Effector CD4-positive, alpha-beta T cell (primary cell): ENCODE results near the gene TKTL1.
A peak's percentile ranks its signal among the peaks of the same experiment; 100 is the strongest.

Source experiments
- DNase-seq: peaks from one replicate; pipeline ENCODE4 v3.0.0-alpha.2; 2020

Gene TKTL1

DNA sequence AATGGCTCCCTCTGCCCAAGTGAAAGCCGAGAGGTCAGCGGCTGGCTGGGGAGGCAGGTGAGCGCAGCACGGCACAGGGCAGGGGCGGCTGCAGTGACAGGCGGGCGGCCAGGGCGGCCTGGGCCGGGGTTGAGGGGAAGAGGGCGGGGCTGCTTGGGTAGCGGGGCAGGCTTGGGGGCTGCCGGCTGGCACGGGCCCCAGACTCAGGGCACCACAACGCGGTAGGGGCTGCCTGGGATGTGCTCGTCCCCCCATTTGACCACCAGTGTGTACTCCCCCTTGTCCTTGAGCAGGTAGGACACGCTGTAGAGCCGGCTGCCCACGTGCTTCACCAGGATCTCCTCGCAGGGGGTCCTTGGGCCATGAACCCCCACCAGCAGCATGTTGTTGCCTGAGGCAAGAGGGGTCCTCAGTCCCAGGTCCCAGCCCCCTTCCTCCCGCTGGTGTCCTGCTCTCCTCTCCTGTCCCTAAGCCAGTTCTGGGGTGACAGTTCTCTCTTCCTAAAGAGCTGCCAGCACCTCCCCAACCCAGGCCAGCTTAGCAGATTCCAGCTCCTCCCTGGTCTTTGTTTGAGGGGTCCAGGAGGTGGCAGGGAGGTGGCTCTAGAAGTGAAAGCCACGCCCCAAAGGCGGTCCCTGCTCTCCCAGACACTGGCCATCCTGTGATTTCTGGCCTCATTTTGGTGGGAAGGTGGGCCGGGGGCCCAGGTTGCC, 53.2 kb downstream of the TKTL1 start:
- DNase-seq, result no peak

DNA sequence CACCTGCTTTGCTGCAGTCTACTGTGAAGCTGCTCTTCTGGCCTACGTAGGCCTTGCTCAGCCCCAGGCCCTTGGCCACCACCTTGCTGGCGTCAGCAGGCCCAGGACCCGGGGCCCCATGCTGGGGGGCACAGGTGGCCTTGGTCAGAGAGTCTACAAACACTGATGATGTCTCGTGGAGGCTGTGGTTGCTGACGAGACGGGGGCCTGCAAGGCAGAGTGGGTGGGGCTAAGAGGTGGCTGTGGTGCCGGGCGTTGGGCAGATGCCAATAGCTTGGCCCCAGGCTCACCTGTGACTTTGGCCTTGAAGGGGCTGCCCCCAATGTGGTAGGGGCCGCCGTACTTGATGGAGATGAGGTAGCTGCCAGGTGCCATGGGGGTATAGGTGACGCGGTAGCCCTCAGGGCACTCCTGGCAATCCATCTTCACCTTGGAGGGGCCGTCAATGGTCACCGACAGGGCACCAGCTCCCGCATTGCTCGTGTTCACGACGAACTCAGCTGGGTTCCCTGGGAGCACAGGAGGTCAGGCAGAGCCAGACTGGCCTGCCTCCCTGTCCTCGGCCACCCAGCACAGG, 53.9 kb downstream of the TKTL1 start:
- DNase-seq, result no peak

DNA sequence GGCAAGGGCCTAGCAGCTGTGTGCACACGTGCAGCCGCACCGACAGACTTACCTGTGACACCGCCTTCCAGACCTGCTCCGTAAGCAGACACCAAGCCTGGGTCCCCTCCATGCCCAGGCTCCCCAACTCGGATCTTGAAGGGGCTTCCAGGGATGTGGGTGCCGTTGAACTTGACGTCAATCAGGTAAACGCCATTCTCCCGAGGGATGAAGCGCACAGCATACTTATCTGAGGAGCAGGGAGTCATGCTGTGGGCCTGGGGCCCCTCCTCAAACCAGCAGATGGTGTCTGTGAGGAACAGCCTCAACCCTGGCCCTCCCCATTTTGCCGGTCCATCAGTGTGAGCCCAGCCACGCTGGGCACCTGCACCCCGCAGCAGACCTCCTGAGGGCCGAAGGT, 54.4 kb downstream of the TKTL1 start:
- DNase-seq, result no peak

DNA sequence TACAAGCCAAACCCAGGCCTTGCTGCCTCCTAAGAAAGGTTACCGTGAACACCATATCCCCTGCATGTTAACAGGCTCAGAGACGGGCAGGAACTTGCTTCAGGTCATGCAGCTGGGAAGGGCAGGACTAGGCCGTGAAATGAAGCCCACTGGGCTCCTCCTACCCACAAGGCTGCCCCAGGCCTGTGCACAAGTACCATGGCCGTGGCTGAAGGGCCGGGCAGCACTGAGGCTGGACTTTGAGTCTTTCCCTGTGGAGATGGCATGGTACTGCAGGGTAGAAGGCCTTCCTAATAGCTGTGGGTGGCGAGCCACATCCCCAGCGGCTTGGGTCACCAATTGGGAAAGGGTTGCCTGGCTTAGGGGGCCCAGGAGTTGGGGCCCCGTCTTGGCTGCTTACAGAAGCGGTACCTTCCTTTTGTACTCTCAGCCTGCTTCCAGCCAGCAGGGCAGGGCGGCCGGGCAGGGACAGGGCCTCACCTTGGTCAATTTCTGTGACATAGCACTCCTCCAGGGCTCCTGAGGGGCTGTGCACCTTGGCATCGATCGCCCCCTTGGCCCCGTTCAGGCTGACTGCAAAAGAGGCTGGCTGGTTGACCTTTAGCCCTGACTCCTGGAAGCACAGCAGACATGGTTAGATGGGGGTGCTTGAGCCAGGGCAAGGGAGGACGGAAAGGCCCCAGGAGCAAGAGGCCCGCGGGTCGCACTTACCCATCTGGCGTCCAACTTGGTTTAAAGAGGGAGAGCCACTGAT, 55.0 kb downstream of the TKTL1 start:
- no peak for DNase-seq

DNA sequence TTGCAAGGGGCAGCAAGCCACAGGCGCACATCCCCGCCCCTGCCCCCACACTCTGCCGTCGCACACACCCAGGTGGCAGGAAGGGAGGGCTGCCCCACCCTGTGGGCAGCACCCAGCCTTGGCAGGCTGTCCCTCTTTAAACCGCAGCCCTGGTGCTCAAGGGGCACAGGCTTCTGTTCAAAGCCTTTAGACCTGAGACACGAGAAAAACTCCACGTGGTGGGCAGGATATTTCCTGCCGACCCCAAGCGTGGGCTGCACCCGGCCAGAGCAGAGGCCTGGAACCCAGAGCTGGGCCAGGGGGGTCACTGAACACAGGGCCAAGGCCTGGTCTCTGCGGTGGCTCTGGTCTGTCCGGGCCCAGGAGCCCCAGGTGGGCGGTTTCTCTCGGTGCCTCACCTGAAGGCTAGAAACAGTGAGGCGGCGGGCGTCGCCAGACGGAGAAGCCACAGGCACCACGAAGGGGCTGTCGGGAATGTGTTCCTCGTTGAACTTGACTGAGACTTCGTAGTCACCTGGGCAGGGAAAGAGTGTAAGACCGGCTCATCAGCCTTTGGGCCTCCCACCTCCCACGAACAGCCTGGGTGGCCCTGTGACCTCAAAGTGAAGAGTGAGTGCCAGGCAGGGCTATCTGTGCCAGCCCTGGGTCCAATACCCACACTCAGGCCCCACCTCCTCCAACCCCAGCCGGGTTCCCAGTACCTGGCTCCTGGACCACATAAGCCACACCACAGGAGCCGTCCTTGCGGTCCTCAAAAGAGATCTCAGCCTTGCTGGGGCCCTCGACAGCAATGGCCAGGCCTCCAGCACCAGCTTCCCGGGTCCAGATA, 55.8 kb downstream of the TKTL1 start:
- DNase-seq, result no peak

DNA sequence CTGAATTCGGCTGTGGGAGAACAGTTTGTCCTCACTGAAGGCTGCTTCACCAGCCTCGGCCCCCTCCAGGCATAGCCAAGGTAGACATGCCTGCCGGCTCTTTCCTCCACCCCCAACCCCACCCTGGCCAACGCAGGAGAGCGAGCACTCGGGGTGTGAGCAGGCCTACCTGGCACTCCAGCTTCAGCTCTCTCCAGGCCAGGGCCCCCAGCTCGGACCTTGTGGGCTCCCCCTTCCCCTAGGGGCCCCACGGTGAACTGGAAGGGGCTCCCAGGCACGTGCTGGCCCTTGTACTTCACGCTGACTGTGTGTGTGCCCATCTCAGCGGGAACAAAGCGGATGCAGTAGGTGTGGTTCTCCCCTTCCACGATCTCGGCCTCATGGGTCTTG, 56.4 kb downstream of the TKTL1 start:
- DNase-seq, result no peak

DNA sequence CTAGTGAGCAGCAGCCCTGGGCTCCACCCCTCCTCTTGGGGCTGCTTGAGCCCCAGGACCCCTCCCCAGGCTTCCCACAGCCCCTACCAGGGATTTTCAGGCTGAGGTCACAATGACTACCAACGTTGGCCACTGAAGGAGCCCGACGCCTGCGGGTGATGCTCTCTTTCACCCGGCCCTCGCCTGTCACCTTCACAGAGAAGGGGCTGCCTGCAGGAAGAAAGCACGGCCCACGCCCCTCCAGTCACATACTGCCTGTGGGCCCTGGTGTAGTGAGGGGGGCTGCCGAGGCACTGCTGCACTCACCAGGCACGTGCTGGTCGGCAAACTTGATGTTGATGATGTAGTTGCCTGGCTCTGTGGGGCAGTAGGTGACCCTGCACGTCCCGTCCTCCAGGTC, 56.9 kb downstream of the TKTL1 start:
- DNase-seq, result no peak

DNA sequence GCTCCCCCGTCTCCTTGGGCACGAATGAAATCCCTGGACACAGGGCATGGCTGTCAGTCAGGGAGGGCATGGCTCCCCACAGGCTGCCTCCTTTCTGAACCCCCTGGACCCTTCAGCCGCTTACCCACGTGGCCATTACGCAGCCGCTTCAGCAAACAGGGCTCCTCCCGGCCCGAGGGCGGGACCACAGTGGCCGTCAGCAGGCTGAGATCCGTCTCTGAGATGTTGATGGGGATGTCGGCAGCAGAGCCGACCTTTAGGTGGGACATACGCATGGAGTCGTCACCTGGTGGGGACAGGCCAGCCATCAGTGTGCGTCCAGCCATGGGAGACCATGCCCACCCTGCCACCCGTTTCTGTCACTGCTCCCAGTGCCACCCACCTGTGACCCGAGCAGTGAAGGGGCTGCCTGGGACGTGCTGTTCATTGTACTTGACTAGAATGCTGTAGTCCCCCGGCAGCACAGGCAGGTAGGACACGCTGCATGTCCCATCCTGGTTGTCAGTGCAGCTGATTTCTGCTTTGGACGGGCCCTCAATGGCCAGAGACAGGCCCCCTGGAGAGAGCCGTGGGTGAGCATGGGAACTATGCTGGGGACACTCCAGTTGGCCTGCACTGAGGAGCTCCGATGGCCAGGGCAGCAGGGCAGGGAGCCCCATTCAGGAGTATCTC, 57.7 kb downstream of the TKTL1 start:
- DNase-seq, result no peak

DNA sequence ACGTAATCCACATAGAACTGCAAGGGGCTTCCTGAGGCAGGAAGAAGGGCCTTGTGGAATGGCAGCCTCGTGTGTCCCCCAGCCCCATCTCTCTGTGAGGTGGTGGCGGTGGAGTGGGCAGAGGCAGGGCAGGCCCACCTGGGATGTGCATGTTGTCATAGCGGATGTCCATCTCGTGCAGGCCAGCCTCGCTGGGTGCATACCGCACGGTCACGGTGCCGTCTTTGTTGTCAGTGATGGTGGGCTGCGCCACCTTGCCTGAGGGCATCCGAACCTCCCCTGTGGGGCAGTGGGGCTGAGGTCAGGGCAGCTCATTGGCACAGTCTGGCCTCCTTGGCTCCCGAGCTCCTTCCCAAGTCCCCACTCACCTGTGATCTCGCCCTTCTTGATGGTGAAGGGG, 58.4 kb downstream of the TKTL1 start:
- peak; percentile 1 for DNase-seq

DNA sequence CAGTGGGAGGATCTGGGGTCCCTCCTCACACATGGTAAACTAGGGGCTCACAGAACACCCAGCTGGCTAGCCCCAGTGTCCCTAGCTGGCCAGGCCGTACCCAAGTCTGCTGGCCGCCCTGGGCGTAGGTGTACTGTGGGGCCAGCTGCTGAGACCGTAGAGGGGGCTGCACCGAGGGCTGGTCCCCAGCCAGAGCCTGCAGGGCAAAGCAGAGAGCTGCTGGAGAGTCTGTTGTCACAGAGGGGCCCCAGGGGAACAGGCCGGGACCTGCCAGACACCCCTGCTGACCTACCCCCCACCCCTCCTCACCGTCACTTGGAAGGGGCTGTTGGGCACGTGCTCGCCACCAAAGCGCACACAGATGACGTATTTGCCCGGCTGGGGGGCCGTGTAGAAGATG, 58.9 kb downstream of the TKTL1 start:
- no peak for DNase-seq

DNA sequence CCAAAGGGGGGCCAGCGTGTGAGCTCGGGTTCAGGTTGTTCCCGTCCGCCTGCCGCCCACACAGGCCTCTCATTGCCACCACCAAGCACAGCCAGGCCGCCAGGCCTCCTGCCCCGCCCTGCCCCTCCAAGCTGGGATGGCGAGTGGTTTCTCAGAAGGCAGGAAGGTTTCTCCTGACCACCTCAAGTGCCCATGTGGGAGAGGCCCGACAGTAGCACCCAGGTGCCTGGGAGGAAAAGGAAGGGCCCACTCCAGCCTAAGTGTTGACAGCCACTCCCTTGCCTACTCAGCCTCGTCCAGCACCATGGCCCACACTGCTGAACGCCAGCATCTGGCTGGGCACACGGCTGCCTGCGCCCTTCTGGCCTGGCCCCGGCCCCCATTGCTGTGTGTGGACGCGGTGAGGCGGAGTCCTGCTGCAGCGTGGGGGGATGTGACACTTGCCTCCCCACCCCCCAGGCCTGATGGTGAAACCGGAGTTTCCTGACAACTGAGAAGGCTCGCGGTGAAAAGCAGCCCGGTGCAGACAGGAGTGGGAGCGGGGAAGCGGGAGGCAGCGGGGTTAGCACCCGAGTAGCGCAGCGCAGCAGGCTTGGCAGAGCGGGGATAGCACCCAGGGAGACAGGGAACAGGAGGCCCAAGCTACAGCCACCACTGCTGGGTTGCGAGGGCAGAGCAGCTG, 59.6 kb downstream of the TKTL1 start:
- DNase-seq, result peak; percentile 1

DNA sequence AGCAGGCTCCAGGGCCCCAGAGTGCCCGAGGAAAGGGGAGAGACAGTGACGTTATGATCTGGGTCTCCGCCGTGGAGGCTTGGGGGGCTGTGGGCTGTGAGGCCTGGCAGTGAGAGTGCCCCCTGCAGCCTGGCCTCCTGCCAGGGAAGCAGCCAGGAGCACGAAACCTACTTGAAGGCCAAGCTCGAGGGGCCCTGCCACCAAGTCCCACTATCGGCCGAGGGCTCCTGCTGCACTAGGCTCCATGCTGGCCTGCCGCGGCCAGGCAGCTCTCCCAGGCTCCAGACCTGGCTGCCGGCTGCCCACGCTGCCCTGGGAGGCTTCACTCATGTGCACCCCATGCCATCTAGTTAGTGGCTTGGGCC, 60.2 kb downstream of the TKTL1 start:
- no peak for DNase-seq

DNA sequence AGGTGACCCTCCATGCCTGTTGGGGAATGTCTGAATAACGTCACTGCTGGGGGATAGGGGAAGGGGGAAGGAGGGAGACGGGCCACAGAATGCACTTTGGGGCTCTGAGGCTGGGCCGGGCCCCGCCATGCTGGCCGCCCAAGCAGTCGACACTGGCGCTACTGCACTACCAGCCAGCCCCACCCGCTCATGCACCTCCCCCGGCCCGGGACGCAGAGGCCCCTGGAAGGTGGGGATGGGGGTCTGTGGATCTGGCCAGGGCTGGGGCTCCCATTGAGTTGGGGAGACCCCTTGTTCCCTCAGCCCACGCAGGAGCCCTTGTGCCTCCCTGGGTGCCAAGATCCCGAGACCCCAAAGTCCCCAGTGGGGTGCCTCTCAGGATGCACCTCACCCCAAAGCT, 61.0 kb downstream of the TKTL1 start:
- DNase-seq, result no peak

DNA sequence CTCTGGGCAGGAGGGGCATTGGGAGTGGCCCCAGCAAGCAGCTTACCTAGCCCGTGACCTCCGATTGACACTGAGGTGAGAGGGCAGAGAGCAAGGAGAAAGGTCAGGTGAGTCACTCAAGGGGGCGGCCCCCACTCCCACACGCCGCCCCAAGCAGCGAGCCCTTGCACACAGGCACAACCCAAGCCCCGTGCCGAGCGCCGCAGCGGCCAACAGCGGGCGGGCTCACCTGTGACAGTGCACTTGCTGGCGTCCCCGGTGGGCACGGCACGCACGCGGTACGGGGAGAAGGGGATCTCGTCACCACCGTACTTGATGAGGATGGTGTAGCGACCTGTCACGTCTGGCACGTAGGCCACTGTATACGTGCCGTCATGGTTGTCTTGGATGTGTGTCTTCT, 61.6 kb downstream of the TKTL1 start:
- DNase-seq, result no peak

DNA sequence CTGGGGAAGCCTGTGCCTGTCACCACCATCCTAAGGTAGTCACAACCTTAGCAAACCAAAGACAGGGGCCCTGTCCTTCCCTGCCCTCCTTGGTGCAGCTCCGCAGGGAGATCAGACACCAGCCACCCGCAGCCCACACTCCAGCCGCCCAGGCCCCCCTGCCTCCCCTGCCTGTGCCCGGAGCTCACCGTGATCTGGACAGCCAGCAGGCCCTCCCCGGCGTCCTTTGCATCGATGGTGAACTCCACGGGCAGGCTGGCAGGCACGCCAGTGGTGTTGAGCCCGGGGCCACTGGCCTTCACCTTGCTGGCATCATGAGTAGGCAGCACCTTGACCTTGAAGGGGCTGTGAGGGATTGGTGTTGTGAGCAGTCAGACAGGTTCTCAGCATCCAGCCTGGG, 62.4 kb downstream of the TKTL1 start:
- DNase-seq, result no peak

DNA sequence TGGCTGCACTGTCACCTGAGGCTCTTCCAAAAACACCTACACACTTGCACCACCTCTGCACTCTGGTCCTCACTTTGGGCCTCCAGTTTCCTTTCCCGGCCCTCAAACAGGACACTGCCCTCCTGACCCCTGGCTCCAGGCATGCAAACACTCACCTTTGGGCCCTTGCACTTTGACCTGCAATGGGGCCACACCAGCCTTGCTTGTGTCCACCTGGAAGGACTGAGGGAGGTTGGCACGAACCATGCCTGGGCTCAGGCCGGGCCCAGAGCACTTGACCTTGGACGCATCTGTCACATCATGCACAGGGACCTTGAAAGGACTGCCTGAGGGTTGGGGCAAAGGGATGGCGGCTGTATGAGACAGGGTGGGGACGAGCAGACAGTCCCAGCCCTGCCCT, 63.2 kb downstream of the TKTL1 start:
- no peak for DNase-seq

DNA sequence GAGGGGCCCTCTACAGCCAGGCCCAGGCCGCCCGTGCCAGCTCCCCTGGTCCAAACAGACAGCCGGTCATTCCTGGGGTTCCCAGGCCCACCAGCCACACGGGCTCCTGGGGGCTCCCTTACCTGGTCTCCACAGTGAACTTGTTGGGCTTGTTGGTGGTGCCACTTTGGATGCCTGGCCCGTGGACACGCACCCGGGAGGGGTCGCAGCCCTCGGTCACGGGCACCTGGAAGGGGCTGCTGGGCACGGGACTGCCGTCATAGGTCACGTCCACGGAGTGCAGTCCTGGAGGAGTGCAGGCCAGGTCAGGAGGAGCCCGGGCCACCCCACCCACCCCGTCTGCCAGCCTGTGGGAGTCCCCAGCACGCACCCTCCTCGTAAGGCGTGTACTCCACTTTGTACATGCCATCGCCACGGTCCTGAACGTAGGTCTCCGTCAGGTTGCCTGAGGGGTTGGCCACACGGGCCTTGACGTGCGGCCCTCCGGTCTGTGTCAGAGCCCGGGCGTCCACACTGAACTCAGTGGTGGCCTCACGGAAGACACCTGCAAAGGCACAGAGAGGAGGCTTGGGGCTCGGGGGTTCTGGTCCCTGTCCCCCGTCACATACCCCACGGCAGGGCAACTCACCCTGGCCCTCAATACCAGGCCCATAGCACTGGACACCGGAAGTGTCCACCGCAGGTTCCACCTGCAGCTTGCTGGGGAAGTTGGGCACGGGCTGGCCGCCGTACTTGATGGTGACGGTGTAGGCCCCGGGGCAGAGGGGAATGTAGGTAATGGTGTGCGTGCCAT, 64.0 kb downstream of the TKTL1 start:
- no peak for DNase-seq

DNA sequence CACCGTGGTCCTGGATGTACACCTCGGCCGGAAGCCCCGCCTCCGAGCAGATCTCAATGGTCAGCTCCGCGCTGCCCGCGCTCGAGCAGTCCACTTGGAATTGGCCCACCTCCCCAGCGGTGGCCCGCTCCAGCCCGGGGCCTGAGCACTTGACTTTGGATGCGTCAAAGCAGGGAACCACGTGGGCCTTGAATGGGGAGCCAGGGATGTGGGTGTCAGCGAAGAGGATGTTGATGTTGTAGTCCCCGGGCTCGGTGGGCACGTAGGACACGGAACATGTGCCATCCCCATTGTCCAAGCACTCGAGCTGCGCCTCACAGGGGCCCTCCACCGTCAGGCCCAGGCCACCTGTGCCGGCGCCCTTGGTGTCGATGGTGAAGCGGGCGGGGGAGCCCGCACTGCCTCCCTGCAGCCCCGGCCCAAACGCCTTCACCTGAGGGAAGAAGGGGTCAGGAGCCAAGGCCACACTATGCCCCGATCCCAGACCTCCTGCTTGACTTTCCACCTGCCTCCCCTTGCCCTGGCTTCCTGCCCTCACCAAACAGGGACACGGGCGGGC, 64.6 kb downstream of the TKTL1 start:
- DNase-seq, result no peak

DNA sequence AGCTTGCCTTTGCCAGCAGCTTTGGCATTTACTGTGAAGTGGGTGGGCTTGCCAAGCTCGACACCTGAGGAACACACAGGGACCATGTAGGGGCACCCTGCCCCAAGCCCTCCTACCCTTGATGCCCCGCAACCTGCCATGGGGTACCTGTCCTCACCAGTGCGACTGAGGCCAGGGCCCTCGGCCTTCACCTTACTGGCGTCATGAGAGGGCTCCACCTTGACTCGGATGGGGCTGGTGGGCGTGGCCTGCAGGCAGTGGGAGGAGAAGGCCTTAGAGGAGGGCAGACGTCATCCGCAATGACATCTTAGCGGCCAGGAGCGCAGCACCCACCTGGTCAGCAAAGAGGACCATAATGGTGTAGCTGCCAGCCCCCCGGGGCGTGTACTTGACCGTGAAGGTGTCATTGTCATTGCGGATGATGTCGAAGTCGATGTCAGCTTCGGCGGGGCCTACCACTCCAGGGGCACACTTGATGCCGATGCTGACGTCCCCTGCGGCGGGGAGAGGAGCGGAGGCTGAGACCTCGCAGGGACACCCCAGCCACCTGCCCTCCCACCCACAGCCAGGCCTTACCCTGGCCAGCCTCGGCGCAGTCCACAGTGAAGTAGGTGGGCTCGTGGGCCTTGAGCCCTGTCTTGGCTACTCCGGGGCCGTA, 66.6 kb downstream of the TKTL1 start:
- DNase-seq, result no peak

DNA sequence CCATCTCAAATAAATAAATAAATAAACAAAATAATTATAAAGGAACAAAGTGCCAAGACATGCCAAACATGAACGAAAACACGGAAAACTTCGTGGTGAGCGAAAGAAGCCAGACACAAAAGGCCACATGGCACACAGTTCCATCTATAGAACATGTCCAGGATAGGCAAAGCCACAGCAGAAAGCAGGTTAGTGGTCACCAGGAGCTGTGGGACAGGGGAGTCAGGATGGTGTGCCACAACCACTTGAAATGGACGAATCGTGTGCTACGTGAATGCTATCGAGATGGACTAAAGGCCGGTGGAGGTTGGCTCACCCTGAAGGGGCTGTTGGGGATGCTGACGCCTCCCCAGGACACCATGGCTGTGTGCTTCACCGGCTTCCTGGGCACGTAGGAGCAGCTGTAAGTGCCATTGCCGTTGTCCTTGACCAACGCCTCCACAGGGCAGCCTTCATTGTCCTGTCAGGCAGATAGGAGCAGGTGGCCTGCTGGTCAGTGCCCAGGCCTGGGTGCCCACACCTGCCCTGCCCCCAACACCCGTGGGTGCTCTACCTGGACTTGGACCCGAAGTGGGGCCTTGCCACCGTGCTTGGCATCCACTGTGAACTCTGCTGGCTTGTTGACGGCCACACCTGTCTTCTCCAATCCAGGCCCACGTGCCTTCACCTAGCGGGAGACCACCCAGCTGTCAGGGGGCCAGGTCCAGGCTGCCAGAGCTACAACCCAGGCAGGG, 68.3 kb downstream of the TKTL1 start:
- DNase-seq, result no peak
